ENCODE results near the gene JAZF1.

The JAZF1 gene

GRCh38 chr7:27961255-27961654 lies 219.3 kb downstream of the JAZF1 start:
- Mint-ChIP-seq H3K27me3 (no peaks in the 10 kb centered on the region), H3K4me3 (no peak overlapping the region), H3K27ac (no peak overlapping the region), H3K4me1 (ENCODE audit: low read depth) (peaks cover 4% of the 10 kb centered on the region), H3K9me3 (no peaks in the 10 kb centered on the region), H3K36me3 (ENCODE audit: low read depth) (no peaks in the 10 kb centered on the region)

- peaks cover 4% of the 10 kb centered on the region for H3K4me1 Mint-ChIP-seq (ENCODE audit: low read depth)
Measured at GRCh38 chr7:27960415-27960814, 220.2 kb downstream of the JAZF1 start.

GRCh38 chr7:27958933-27959548 lies 221.6 kb downstream of the JAZF1 start:
- peaks cover 9% of the 10 kb centered on the region for H3K4me1 Mint-ChIP-seq (ENCODE audit: low read depth)

More at GRCh38 chr7:27960415-27960814, 220.2 kb downstream of the JAZF1 start:
- H3K27me3 Mint-ChIP-seq = no peaks in the 10 kb centered on the region
- H3K4me3 Mint-ChIP-seq = no peak overlapping the region
- no peaks in the 10 kb centered on the region for H3K9me3 Mint-ChIP-seq
- H3K36me3 Mint-ChIP-seq (ENCODE audit: low read depth) = no peaks in the 10 kb centered on the region
- no peak overlapping the region for H3K27ac Mint-ChIP-seq

GRCh38 chr7:27955596-27955995 lies 225.0 kb downstream of the JAZF1 start:
- H3K27me3 Mint-ChIP-seq = no peaks in the 10 kb centered on the region
- peaks cover 29% of the 10 kb centered on the region for H3K4me1 Mint-ChIP-seq (ENCODE audit: low read depth)
- H3K4me3 Mint-ChIP-seq = no peak overlapping the region
- no peak overlapping the region for H3K27ac Mint-ChIP-seq
- H3K9me3 Mint-ChIP-seq = no peaks in the 10 kb centered on the region
- peaks cover 4% of the 10 kb centered on the region for H3K36me3 Mint-ChIP-seq (ENCODE audit: low read depth)

More at GRCh38 chr7:27958933-27959548, 221.6 kb downstream of the JAZF1 start:
- H3K36me3 Mint-ChIP-seq (ENCODE audit: low read depth) = no peaks in the 10 kb centered on the region
- no peak overlapping the region for H3K27ac Mint-ChIP-seq
- no peaks in the 10 kb centered on the region for H3K9me3 Mint-ChIP-seq
- no peak overlapping the region for H3K4me3 Mint-ChIP-seq
- H3K27me3 Mint-ChIP-seq = no peaks in the 10 kb centered on the region

GRCh38 chr7:27955011-27955410 lies 225.6 kb downstream of the JAZF1 start:
- no peak overlapping the region for H3K27ac Mint-ChIP-seq
- H3K4me3 Mint-ChIP-seq = no peak overlapping the region
- H3K27me3 Mint-ChIP-seq = no peaks in the 10 kb centered on the region
- H3K36me3 Mint-ChIP-seq (ENCODE audit: low read depth) = peaks cover 7% of the 10 kb centered on the region
- H3K4me1 Mint-ChIP-seq (ENCODE audit: low read depth) = peaks cover 29% of the 10 kb centered on the region
- H3K9me3 Mint-ChIP-seq = no peaks in the 10 kb centered on the region

- Mint-ChIP-seq H3K27me3 (no peaks in the 10 kb centered on the region), H3K4me1 (ENCODE audit: low read depth) (peaks cover 29% of the 10 kb centered on the region), H3K4me3 (no peak overlapping the region), H3K9me3 (no peaks in the 10 kb centered on the region), H3K36me3 (ENCODE audit: low read depth) (peaks cover 11% of the 10 kb centered on the region), H3K27ac (no peak overlapping the region)
Measured at GRCh38 chr7:27953777-27954176, 226.8 kb downstream of the JAZF1 start.

- no peak overlapping the region for H3K27ac Mint-ChIP-seq
- H3K4me1 Mint-ChIP-seq (ENCODE audit: low read depth) = peaks cover 29% of the 10 kb centered on the region
- H3K4me3 Mint-ChIP-seq = no peak overlapping the region
- peaks cover 11% of the 10 kb centered on the region for H3K36me3 Mint-ChIP-seq (ENCODE audit: low read depth)
- H3K9me3 Mint-ChIP-seq = no peaks in the 10 kb centered on the region
- no peaks in the 10 kb centered on the region for H3K27me3 Mint-ChIP-seq
Measured at GRCh38 chr7:27953361-27953760, 227.2 kb downstream of the JAZF1 start.

GRCh38 chr7:27952456-27953285 lies 227.9 kb downstream of the JAZF1 start:
- Mint-ChIP-seq H3K36me3 (ENCODE audit: low read depth) (peaks cover 11% of the 10 kb centered on the region), H3K27me3 (no peaks in the 10 kb centered on the region), H3K9me3 (no peaks in the 10 kb centered on the region), H3K4me3 (no peak overlapping the region), H3K27ac (no peak overlapping the region), H3K4me1 (ENCODE audit: low read depth) (peaks cover 29% of the 10 kb centered on the region)

GRCh38 chr7:27950123-27950522 lies 230.5 kb downstream of the JAZF1 start:
- peaks cover 29% of the 10 kb centered on the region for H3K4me1 Mint-ChIP-seq (ENCODE audit: low read depth)
- H3K9me3 Mint-ChIP-seq = no peaks in the 10 kb centered on the region
- H3K4me3 Mint-ChIP-seq = no peak overlapping the region
- no peak overlapping the region for H3K27ac Mint-ChIP-seq
- peaks cover 15% of the 10 kb centered on the region for H3K36me3 Mint-ChIP-seq (ENCODE audit: low read depth)
- no peaks in the 10 kb centered on the region for H3K27me3 Mint-ChIP-seq

- Mint-ChIP-seq H3K4me3 (no peak overlapping the region), H3K9me3 (no peaks in the 10 kb centered on the region), H3K4me1 (ENCODE audit: low read depth) (peaks cover 22% of the 10 kb centered on the region), H3K27me3 (no peaks in the 10 kb centered on the region), H3K27ac (no peak overlapping the region), H3K36me3 (ENCODE audit: low read depth) (peaks cover 15% of the 10 kb centered on the region)
Measured at GRCh38 chr7:27948861-27949260, 231.7 kb downstream of the JAZF1 start.

GRCh38 chr7:27947586-27948278 lies 232.9 kb downstream of the JAZF1 start:
- no peak overlapping the region for H3K27ac Mint-ChIP-seq
- H3K4me1 Mint-ChIP-seq (ENCODE audit: low read depth) = peaks cover 11% of the 10 kb centered on the region
- no peaks in the 10 kb centered on the region for H3K9me3 Mint-ChIP-seq
- H3K4me3 Mint-ChIP-seq = no peak overlapping the region
- H3K36me3 Mint-ChIP-seq (ENCODE audit: low read depth) = peaks cover 15% of the 10 kb centered on the region
- H3K27me3 Mint-ChIP-seq = no peaks in the 10 kb centered on the region

- Mint-ChIP-seq H3K36me3 (ENCODE audit: low read depth) (peaks cover 22% of the 10 kb centered on the region), H3K4me3 (no peak overlapping the region), H3K4me1 (ENCODE audit: low read depth) (no peaks in the 10 kb centered on the region), H3K9me3 (no peaks in the 10 kb centered on the region), H3K27me3 (no peaks in the 10 kb centered on the region), H3K27ac (no peak overlapping the region)
Measured at GRCh38 chr7:27946351-27946750, 234.2 kb downstream of the JAZF1 start.

- H3K4me1 Mint-ChIP-seq (ENCODE audit: low read depth) = no peaks in the 10 kb centered on the region
- no peak overlapping the region for H3K4me3 Mint-ChIP-seq
- no peak overlapping the region for H3K27ac Mint-ChIP-seq
Measured at GRCh38 chr7:27945058-27945795, 235.4 kb downstream of the JAZF1 start.

GRCh38 chr7:27944643-27945042 lies 236.0 kb downstream of the JAZF1 start:
- Mint-ChIP-seq H3K9me3 (no peaks in the 10 kb centered on the region), H3K4me1 (ENCODE audit: low read depth) (no peaks in the 10 kb centered on the region), H3K4me3 (no peak overlapping the region), H3K27me3 (no peaks in the 10 kb centered on the region), H3K36me3 (ENCODE audit: low read depth) (peaks cover 23% of the 10 kb centered on the region), H3K27ac (no peak overlapping the region)

More at GRCh38 chr7:27945058-27945795, 235.4 kb downstream of the JAZF1 start:
- H3K36me3 Mint-ChIP-seq (ENCODE audit: low read depth) = peaks cover 27% of the 10 kb centered on the region
- no peaks in the 10 kb centered on the region for H3K9me3 Mint-ChIP-seq
- H3K27me3 Mint-ChIP-seq = no peaks in the 10 kb centered on the region

Measured in stimulated activated naive CD8-positive, alpha-beta T cell treated with anti-CD3 and anti-CD28 coated beads, Interleukin-15, Interleukin-2, amounts not matched to agents 100 ng/mL and 50 ng/mL, for 24 hours (primary cell).